NOMO-1 (cell line): ENCODE measurements around the gene DIP2C.
"Not testable (repeated sequence)": the region's sequence is repeated elsewhere in the genome, so short reads cannot be mapped to it uniquely, and the experiment has no call there.

Experiments
- DNase-seq, 2 experiments: peaks; one replicate each; lab custom pipeline; 2025; ENCODE audit not compliant: unreplicated experiment in 2 of 2; lab: John Stamatoyannopoulos, UW

The DIP2C gene

GRCh38 chr10:409408-410040, 279.9 kb downstream of the DIP2C start:
- no peak for DNase-seq

GRCh38 chr10:408236-408635, 281.2 kb downstream of the DIP2C start:
- no peak for DNase-seq

- DNase-seq, result no peak
These were observed 282.5 kb downstream of the DIP2C start for GRCh38 chr10:406976-407375.

GRCh38 chr10:405648-406047, 283.8 kb downstream of the DIP2C start:
- no peak for DNase-seq

GRCh38 chr10:404991-405390, 284.5 kb downstream of the DIP2C start:
- DNase-seq, result no peak

- DNase-seq, result no peak
These were observed 285.1 kb downstream of the DIP2C start for GRCh38 chr10:404346-404745.

- DNase-seq, result no peak
These were observed 290.5 kb downstream of the DIP2C start for GRCh38 chr10:398954-399353.

- DNase-seq, result no peak
These were observed 292.0 kb downstream of the DIP2C start for GRCh38 chr10:397321-398068.

- no peak for DNase-seq
These were observed 292.8 kb downstream of the DIP2C start for GRCh38 chr10:396535-397220.

GRCh38 chr10:396107-396506, 293.4 kb downstream of the DIP2C start:
- no peak for DNase-seq

GRCh38 chr10:395665-396064, 293.8 kb downstream of the DIP2C start:
- no peak for DNase-seq

GRCh38 chr10:394439-395101, 294.9 kb downstream of the DIP2C start:
- DNase-seq, result not testable (repeated sequence)

- DNase-seq, result no peak
These were observed 295.6 kb downstream of the DIP2C start for GRCh38 chr10:393787-394438.

- DNase-seq, result no peak
These were observed 296.2 kb downstream of the DIP2C start for GRCh38 chr10:393106-393745.

- DNase-seq, result no peak
These were observed 296.8 kb downstream of the DIP2C start for GRCh38 chr10:392705-393037.

GRCh38 chr10:391847-392704, 297.4 kb downstream of the DIP2C start:
- no peak for DNase-seq

GRCh38 chr10:391305-391704, 298.2 kb downstream of the DIP2C start:
- no peak for DNase-seq

GRCh38 chr10:390449-391100, 298.9 kb downstream of the DIP2C start:
- DNase-seq, result no peak

GRCh38 chr10:389836-390448, 299.5 kb downstream of the DIP2C start:
- no peak for DNase-seq
